ENCODE measurements around the gene NPAS3.

- TF ChIP-seq CTCF (IDR thresholded peaks at IDR 0.05) (no peak), ZFX (IDR thresholded peaks at IDR 0.05; ENCODE audit: borderline replicate concordance) (no peak)
Measured at GRCh38 chr14:33406766-33407165, 468.1 kb downstream of the NPAS3 start.

Data from 22Rv1 (cell line).